ENCODE data around the gene GRID1. TPM values are rescaled to one million over a fixed set of nuclear protein-coding genes. Genes with fewer than 3 reads are reported as not detected.

Gene GRID1
- total RNA-seq, 1 donor from 2014 or later: 1.1 TPM

DNA sequence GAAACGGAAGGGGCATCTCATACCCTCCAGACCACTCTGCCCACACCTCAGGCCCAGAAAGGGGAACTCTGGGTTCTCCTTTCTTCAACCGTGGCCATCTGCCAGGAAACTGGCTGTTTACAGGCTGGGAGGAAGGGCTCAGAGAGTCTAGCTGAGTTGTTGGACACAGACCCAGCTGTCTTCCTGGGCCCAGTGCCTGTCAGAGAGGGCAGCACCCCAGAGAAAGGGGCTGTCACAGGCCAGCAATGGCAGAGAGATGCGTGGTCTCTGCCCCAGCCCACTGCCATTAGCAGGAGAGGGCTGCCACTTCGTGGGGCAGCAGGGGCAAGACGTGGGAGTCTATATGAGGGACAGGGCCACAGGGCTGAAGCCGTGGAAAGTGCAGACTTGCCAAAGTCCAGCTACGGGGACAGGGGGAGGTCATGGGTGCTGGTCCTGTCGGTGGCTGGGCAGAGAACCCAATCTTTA, 11.0 kb downstream of the GRID1 start:
- TF ChIP-seq, protein P1, sequence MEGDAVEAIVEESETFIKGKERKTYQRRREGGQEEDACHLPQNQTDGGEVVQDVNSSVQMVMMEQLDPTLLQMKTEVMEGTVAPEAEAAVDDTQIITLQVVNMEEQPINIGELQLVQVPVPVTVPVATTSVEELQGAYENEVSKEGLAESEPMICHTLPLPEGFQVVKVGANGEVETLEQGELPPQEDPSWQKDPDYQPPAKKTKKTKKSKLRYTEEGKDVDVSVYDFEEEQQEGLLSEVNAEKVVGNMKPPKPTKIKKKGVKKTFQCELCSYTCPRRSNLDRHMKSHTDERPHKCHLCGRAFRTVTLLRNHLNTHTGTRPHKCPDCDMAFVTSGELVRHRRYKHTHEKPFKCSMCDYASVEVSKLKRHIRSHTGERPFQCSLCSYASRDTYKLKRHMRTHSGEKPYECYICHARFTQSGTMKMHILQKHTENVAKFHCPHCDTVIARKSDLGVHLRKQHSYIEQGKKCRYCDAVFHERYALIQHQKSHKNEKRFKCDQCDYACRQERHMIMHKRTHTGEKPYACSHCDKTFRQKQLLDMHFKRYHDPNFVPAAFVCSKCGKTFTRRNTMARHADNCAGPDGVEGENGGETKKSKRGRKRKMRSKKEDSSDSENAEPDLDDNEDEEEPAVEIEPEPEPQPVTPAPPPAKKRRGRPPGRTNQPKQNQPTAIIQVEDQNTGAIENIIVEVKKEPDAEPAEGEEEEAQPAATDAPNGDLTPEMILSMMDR (conservative IDR thresholded peaks at IDR 0.05): no peak
- H3K9me3 Mint-ChIP-seq: no peaks in the 10 kb centered on the region
- no peaks in the 10 kb centered on the region for H3K4me1 Mint-ChIP-seq
- H3K27ac Mint-ChIP-seq (ENCODE audit: unreplicated experiment): no peak overlapping the region
- peaks cover 34% of the 10 kb centered on the region for H3K27me3 Mint-ChIP-seq (ENCODE audit: low read depth)
- no peaks in the 10 kb centered on the region for H3K36me3 Mint-ChIP-seq (ENCODE audit: low read depth)
- no peak overlapping the region for H3K4me3 Mint-ChIP-seq
- no peak for DNase-seq (ENCODE audit: low read depth, low spot score)

DNA sequence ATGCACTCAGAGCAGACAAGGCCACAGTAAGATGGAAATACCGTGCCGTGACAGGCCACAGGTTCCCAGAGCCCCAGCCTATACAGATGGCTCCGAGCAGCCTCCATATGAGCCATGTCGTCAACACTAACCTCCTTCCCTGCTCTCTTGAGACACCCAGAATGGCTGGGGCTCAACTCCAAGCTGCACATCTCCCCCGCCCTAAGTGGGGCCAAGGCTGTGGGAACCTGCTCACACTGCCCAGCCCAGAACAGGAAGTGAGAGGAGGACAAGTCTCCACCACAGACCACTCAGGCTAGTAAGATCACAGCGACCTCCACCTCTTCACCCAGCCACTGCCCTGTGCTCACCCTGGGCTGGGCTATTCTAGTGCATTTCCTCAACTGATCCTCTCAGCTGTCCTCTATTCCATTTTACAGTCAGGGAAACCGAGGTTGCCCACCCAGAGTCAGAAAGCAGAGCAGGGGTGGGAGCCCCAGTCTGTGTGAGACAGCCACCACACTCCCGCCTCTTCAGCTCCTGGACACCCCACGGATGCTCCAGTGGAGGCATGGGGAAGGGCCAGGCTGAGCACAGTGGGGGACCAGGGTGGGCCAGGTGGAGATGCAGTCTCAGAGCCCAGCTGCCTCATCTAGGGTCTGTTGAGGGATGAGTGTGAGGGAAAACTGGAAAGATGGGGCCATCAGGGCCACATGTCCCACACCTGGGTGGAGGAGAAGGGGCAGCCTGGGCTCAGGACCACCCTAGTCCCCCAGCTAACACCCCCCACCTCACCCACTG, 11.6 kb downstream of the GRID1 start:
- H3K27me3 Mint-ChIP-seq (ENCODE audit: low read depth): peaks cover 32% of the 10 kb centered on the region
- H3K4me1 Mint-ChIP-seq: no peaks in the 10 kb centered on the region
- H3K27ac Mint-ChIP-seq (ENCODE audit: unreplicated experiment): no peak overlapping the region
- no peak for DNase-seq (ENCODE audit: low read depth, low spot score)
- H3K4me3 Mint-ChIP-seq: no peak overlapping the region
- no peaks in the 10 kb centered on the region for H3K36me3 Mint-ChIP-seq (ENCODE audit: low read depth)
- no peaks in the 10 kb centered on the region for H3K9me3 Mint-ChIP-seq
- TF ChIP-seq, protein P1 (conservative IDR thresholded peaks at IDR 0.05): no peak

DNA sequence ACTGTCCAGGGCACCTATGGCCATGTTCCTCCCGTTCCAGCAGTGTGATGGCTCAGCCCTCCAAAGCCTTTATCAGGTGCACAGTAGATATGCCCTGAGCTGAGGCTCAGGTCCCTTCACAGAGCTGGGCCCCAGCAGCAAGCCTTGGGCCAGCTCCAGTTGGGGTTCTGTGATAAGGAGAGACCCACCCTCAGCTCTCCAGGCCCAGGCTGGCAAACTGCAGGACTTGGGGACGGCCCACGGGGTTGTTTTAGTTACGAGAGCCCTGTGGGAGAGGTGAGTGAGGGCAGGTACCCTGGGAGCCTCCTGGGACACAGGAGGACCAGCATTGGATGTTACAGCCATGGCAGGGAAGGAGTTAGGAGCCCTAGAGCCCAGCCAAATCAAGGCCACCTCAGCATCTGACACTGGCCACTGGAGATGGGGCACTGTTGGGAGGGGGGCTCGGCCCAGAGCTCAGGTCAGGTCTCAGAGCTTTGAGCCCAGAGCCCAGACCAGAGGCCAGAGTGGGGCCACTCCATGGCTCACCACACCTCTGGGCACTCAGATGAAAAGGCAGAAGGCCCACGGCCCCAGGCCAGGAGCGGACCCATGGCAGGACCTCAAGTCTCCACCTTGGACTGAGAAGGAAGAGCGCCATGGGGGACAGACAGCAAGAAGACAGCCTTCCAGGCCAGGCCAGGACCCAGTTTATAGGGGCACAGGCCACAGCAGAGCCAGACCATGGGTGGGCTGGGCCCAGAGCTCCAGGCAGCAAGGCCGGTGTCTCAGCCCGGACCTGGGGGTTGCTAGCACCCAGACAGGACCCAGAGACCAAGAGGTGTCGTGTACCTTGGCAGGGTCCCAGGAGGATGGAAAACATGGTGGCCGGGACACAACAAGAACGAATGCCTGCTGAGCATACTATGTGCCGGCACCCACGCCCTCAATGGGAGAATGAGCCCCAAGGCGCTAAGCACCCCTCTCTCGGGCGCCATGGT, 12.8 kb downstream of the GRID1 start:
- Mint-ChIP-seq H3K9me3 (no peaks in the 10 kb centered on the region), H3K27me3 (ENCODE audit: low read depth) (peaks cover 27% of the 10 kb centered on the region), H3K4me1 (no peaks in the 10 kb centered on the region), H3K36me3 (ENCODE audit: low read depth) (no peaks in the 10 kb centered on the region), H3K27ac (ENCODE audit: unreplicated experiment) (no peak overlapping the region), H3K4me3 (no peak overlapping the region)
- TF ChIP-seq, protein P1 (conservative IDR thresholded peaks at IDR 0.05): no peak
- no peak for DNase-seq (ENCODE audit: low read depth, low spot score)

DNA sequence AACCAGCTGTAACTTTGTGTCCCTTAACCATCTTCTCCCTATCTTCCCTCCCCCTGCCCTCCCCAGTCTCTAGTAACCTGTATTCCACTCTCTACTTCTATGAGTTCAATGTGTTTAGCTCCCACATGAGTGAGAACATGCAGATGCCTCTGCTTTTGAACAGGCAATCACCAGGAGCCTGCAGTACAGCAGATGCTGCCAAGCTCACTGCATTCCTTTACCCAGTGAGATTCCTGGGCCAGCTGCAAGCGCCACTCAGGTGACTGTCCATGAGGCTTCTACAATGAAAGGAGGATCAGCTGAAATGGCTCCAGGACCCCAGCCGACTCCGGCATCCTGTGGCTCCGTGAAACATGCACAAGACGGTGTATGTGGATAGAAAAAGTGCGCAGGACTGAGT, 15.7 kb downstream of the GRID1 start:
- no peaks in the 10 kb centered on the region for H3K9me3 Mint-ChIP-seq
- H3K36me3 Mint-ChIP-seq (ENCODE audit: low read depth): no peaks in the 10 kb centered on the region
- H3K4me3 Mint-ChIP-seq: no peak overlapping the region
- H3K27ac Mint-ChIP-seq (ENCODE audit: unreplicated experiment): no peak overlapping the region
- peaks cover 13% of the 10 kb centered on the region for H3K27me3 Mint-ChIP-seq (ENCODE audit: low read depth)
- no peaks in the 10 kb centered on the region for H3K4me1 Mint-ChIP-seq
- TF ChIP-seq, protein P1 (conservative IDR thresholded peaks at IDR 0.05): no peak
- no peak for DNase-seq (ENCODE audit: low read depth, low spot score)

DNA sequence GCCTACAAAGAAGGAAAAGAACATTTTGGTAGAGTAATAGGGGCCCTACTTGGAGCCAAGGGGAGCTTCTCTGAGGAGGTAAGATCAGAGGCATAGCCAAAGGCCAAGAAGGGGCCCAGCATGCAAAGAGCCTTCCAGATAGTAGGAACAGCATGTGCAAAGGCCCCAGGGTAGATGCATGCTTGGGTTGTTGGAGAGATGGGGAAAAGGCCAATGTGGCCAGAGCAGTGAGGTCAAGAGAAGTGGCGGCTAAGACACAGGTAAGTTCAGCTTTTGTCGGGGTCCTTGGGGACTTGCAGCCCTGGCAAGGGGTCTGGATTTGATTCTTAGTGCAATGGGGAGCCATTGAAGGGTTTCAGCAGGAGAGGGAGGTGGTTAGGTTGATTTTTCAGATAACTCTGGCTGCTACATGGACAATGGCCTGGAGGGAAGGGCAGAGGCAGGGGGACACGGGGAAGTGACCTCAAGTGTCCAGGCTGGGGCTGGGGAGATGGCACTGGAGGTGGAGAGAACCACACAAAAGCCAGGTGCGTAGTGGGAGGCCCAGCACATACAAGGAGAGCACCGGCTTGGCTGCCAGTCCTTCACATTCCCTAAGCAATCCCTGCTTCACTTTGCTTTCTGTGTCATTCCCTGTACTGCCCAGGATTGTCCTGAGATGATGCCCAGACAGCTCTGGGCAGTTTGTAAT, 16.5 kb downstream of the GRID1 start:
- Mint-ChIP-seq H3K36me3 (ENCODE audit: low read depth) (no peaks in the 10 kb centered on the region), H3K4me3 (no peak overlapping the region), H3K27ac (ENCODE audit: unreplicated experiment) (no peak overlapping the region), H3K9me3 (no peaks in the 10 kb centered on the region), H3K4me1 (no peaks in the 10 kb centered on the region), H3K27me3 (ENCODE audit: low read depth) (peaks cover 11% of the 10 kb centered on the region)
- TF ChIP-seq, protein P1 (conservative IDR thresholded peaks at IDR 0.05): no peak
- no peak for DNase-seq (ENCODE audit: low read depth, low spot score)

All from neural crest cell (in vitro differentiated cells).